ENCODE measurements around the gene VAV2. TPM values are rescaled to one million over a fixed set of nuclear protein-coding genes. Genes with fewer than 3 reads are reported as not detected.

VAV2 gene
- total RNA-seq, 4 donors from 2014 or later, result 9.1 to 13.5 (median 10.1) TPM

GRCh38 chr9:133895335-133895734 lies 96.8 kb downstream of the VAV2 start:
- no peaks in the 10 kb centered on the region for H3K9me3 ChIP-seq
- no peak for TF ChIP-seq POLR2A (IDR thresholded peaks at IDR 0.05; ENCODE audit: low read depth)
- TF ChIP-seq, protein P1, sequence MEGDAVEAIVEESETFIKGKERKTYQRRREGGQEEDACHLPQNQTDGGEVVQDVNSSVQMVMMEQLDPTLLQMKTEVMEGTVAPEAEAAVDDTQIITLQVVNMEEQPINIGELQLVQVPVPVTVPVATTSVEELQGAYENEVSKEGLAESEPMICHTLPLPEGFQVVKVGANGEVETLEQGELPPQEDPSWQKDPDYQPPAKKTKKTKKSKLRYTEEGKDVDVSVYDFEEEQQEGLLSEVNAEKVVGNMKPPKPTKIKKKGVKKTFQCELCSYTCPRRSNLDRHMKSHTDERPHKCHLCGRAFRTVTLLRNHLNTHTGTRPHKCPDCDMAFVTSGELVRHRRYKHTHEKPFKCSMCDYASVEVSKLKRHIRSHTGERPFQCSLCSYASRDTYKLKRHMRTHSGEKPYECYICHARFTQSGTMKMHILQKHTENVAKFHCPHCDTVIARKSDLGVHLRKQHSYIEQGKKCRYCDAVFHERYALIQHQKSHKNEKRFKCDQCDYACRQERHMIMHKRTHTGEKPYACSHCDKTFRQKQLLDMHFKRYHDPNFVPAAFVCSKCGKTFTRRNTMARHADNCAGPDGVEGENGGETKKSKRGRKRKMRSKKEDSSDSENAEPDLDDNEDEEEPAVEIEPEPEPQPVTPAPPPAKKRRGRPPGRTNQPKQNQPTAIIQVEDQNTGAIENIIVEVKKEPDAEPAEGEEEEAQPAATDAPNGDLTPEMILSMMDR (IDR thresholded peaks at IDR 0.05), result no peak
- no peak for TF ChIP-seq EP300 (IDR thresholded peaks at IDR 0.05)
- no peak for TF ChIP-seq POLR2AphosphoS5 (IDR thresholded peaks at IDR 0.05)
- H3K27me3 ChIP-seq, result no peaks in the 10 kb centered on the region
- H3K4me1 ChIP-seq, result peaks cover 0 to 7% (median 5%) of the 10 kb centered on the region in 4 donors
- H3K4me3 ChIP-seq, result no peak overlapping the region
- 86% methylated on average over 11 of the region's 11 CpGs for WGBS
- DNase-seq (ENCODE audit: extremely low spot score), result no peak
- intact Hi-C loops (cut with DNase I), result no loop called here
- H3K27ac ChIP-seq (replicated peaks in 1 of 4), result no peak overlapping the region
- peaks cover 0 to 5% (median 2%) of the 10 kb centered on the region in 4 donors for H3K36me3 ChIP-seq

DNA sequence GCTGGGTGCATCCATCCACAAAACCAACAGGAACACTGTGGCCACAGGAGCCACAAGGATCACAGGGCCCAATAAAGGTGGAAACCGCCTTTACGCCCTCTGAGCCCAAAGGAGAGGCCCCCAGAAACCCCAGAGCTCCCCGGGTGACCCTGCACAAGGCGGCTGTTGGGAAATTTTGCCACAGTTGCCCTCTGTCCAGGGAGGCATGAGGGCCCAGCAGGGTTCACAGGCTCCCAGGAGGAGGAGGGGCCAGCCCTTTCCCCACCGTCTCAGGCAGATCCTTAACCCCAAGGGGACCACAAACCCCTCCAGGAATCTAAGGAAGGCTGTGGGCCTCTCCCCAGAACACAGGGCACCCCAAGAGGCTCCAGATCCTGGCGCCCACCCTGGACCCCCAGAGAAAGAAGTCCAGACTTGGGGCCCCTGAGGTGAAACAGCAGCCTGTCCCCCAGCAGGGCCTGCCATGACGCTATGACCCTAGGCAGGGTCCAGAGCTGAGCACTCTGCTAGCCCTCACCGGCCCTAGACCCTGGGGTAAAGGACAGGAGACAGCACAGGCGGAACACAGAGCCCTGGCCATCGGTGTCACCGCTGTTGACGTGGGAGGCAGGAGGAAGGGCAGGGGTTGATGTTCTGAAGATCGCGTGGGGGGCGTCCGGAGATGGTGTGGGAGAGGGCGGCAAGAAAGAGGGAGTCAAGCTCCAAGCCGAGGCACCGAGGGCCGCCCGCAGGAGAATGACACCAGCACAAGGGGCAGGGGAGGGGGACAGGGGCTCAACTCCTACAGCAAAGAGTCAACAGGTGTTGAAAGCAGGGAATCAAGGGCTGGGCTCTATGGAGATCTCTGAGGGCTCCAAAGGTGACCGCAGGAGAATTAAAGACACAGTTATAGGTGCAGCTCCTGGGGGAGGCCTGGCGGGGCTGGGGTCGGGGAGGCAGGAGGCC lies 97.5 kb downstream of the VAV2 start:
- WGBS, result 97% methylated on average over 22 of the region's 24 CpGs
- no peak for DNase-seq (ENCODE audit: extremely low spot score)
- no peak overlapping the region for H3K4me3 ChIP-seq
- H3K27ac ChIP-seq (replicated peaks in 1 of 4), result no peak overlapping the region
- no peaks in the 10 kb centered on the region for H3K9me3 ChIP-seq
- H3K36me3 ChIP-seq, result peaks cover 0 to 8% (median 2%) of the 10 kb centered on the region in 4 donors
- TF ChIP-seq EP300 (IDR thresholded peaks at IDR 0.05) (no peak), POLR2A (IDR thresholded peaks at IDR 0.05; ENCODE audit: low read depth) (no peak), POLR2AphosphoS5 (IDR thresholded peaks at IDR 0.05) (no peak)
- TF ChIP-seq, protein P1 (IDR thresholded peaks at IDR 0.05), result no peak
- no peaks in the 10 kb centered on the region for H3K27me3 ChIP-seq
- peaks cover 0 to 7% (median 5%) of the 10 kb centered on the region in 4 donors for H3K4me1 ChIP-seq
- intact Hi-C loops (cut with DNase I), result no loop called here

DNA sequence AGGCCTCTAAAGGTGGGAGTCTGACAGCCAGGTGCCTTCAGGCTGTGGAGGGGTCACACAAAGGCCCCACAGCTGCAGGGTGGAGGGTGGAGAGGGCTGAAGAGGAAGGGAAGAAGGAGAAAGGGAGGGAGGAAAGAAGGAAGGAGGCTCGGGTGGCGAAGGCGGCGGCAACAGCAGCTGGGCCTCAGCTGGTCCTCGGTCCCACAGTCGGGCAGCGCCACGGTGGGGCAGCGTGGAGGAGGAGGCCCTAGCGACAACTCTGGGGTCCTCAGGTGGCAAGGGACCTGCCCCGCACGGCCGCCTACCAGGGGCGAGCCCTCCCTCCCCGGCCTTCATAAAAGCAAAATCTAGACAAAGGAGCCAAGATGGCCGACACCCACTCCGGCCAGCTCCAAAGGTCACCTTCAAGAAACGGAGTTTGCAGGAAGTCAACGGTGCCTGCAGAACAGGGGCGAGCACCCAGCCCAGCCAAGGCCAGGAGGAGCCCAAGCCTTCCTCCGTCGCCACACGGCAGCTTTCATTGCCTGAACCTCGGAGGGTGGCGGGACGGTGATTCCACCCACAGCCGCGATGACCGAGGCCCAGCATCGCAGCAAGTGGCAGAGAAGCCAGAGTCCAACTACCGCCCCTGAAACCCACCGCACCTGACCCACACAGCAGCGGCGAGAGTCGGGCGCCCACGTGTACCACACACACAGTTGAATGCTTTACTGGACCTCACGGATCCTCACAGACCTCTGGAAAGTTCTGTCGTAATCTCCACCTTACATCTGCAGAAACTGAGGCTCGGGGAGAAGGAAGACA lies 98.7 kb downstream of the VAV2 start:
- Histone ChIP-seq H3K4me1 (peaks cover 0 to 7% (median 5%) of the 10 kb centered on the region in 4 donors), H3K27ac (replicated peaks in 1 of 4) (no peak overlapping the region), H3K4me3 (no peak overlapping the region), H3K9me3 (no peaks in the 10 kb centered on the region), H3K36me3 (peaks cover 0 to 8% (median 2%) of the 10 kb centered on the region in 4 donors), H3K27me3 (no peaks in the 10 kb centered on the region)
- intact Hi-C loops (cut with DNase I), result no loop called here
- TF ChIP-seq POLR2AphosphoS5 (IDR thresholded peaks at IDR 0.05) (no peak), POLR2A (IDR thresholded peaks at IDR 0.05; ENCODE audit: low read depth) (no peak), EP300 (IDR thresholded peaks at IDR 0.05) (no peak)
- TF ChIP-seq, protein P1 (IDR thresholded peaks at IDR 0.05), result no peak
- DNase-seq (ENCODE audit: extremely low spot score), result no peak
- WGBS, result 95% methylated on average over 38 of the region's 40 CpGs

DNA sequence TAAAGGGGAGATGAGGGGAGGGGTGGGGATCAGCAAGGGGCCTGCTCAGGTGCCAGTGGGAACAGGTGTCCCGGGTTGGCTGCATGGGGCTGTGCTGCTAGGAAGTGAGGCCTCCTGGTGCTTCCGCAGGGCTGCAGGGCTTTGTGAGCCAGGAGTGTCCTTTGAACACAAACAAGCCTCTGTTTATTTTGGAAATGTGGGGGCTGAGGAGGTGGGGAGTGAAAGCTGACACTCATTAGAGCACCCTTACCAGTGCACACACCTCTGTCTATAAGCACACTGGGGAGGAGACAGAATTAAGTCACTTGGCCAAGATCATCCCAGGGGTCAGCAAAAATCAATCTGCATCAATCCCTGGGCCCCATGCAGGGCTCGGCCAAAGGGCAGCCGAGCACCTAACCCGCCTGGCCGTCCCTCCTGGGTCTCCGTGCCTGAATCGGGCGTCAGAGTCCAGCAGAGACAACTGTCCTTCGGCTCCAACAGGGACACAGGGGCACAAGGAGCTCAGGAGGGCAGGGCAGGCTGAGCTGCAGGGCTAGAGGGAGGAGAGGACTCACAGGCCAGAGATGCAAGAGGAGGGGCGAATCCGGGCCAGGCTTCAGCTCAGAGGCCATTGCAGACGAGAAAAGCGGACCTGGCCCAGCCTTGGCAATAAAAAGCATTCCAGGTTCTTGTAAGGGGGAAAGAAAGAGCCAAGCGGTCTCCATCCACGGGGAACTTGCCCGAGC lies 99.8 kb downstream of the VAV2 start:
- 81% methylated on average over 17 of the region's 17 CpGs for WGBS
- Histone ChIP-seq H3K36me3 (peaks cover 0 to 8% (median 2%) of the 10 kb centered on the region in 4 donors), H3K4me3 (no peak overlapping the region), H3K4me1 (no peaks in the 10 kb centered on the region), H3K9me3 (no peaks in the 10 kb centered on the region), H3K27ac (replicated peaks in 1 of 4) (no peak overlapping the region), H3K27me3 (no peaks in the 10 kb centered on the region)
- no peak for DNase-seq (ENCODE audit: extremely low spot score)
- TF ChIP-seq EP300 (IDR thresholded peaks at IDR 0.05) (no peak), POLR2AphosphoS5 (IDR thresholded peaks at IDR 0.05) (no peak), POLR2A (IDR thresholded peaks at IDR 0.05; ENCODE audit: low read depth) (no peak)
- TF ChIP-seq, protein P1 (IDR thresholded peaks at IDR 0.05), result no peak
- intact Hi-C loops (cut with DNase I), result no loop called here

Measured in esophagus muscularis mucosa (tissue), 4 donors.